HepG2 (cell line): ENCODE data around the gene ARMC10. TPM values are rescaled to one million over a fixed set of nuclear protein-coding genes. Genes with fewer than 3 reads are reported as not detected.

Source experiments
- HNF4G ChIP-seq, 2 experiments: sonication (generic) in 1 of 2; formaldehyde crosslinking in 1 of 2; IDR thresholded peaks; 2 replicates each; pipeline versions ENCODE4 v1.4.0 to v1.6.1; 2011 to 2020; ENCODE audit warnings: borderline replicate concordance in 2 of 2, low read depth in 2 of 2, mild to moderate bottlenecking in 2 of 2, low read length in 1 of 2, missing genetic modification reagents in 1 of 2, moderate library complexity in 1 of 2
- HOXD1 ChIP-seq: sonication (generic); formaldehyde crosslinking; IDR thresholded peaks from 2 replicates; pipeline ENCODE4 v1.5.0; 2020; ENCODE audit warnings: missing genetic modification reagents
- NFKB2 ChIP-seq: sonication (generic); formaldehyde crosslinking; IDR thresholded peaks from 2 replicates; pipeline ENCODE4 v1.4.0; 2020; ENCODE audit warnings: missing genetic modification reagents, borderline replicate concordance
- PTBP1 ChIP-seq: fragments of 200-400 bp; formaldehyde crosslinking; IDR thresholded peaks from 2 replicates; pipeline ENCODE4 v1.6.1; 2018; ENCODE audit warnings: low read length, low read depth; ENCODE audit not compliant: poor library complexity, severe bottlenecking
- RFXAP ChIP-seq: sonication (generic); formaldehyde crosslinking; IDR thresholded peaks from 2 replicates; pipeline ENCODE4 v1.4.0; 2020; ENCODE audit warnings: missing genetic modification reagents, borderline replicate concordance
- SETDB1 ChIP-seq: sonication (generic); formaldehyde crosslinking; IDR thresholded peaks from 2 replicates; pipeline ENCODE4 v1.5.1; 2020; ENCODE audit warnings: missing genetic modification reagents, mild to moderate bottlenecking, borderline replicate concordance
- SNAPC2 ChIP-seq: sonication (generic); formaldehyde crosslinking; IDR thresholded peaks from 2 replicates; pipeline ENCODE4 v1.8.1; 2022; ENCODE audit warnings: mild to moderate bottlenecking, missing genetic modification reagents
- SP2 ChIP-seq: sonication (generic); formaldehyde crosslinking; IDR thresholded peaks from 2 replicates; pipeline ENCODE4 v1.5.1; 2020; ENCODE audit warnings: mild to moderate bottlenecking, missing genetic modification reagents
- STAT5B ChIP-seq: sonication (generic); formaldehyde crosslinking; IDR thresholded peaks from 2 replicates; pipeline ENCODE4 v1.4.0; 2020; ENCODE audit warnings: missing genetic modification reagents
- THAP11 ChIP-seq: IDR thresholded peaks from 2 replicates; pipeline ENCODE4 v1.6.1; 2016; ENCODE audit warnings: missing biosample characterization, missing genetic modification reagents
- TOPORS ChIP-seq: sonication (generic); formaldehyde crosslinking; IDR thresholded peaks from 2 replicates; pipeline ENCODE4 v1.8.0; 2023; ENCODE audit warnings: mild to moderate bottlenecking, missing genetic modification reagents
- ZNF253 ChIP-seq: sonication (generic); formaldehyde crosslinking; IDR thresholded peaks from 2 replicates; pipeline ENCODE4 v1.8.0; 2022; ENCODE audit warnings: mild to moderate bottlenecking, missing genetic modification reagents, borderline replicate concordance
- ZNF460 ChIP-seq: sonication (generic); formaldehyde crosslinking; IDR thresholded peaks from 2 replicates; pipeline ENCODE4 v1.5.1; 2020; ENCODE audit warnings: missing genetic modification reagents, mild to moderate bottlenecking, borderline replicate concordance
- ZNF619 ChIP-seq: sonication (generic); formaldehyde crosslinking; IDR thresholded peaks from 2 replicates; pipeline ENCODE4 v1.4.0; 2020; ENCODE audit warnings: mild to moderate bottlenecking, missing genetic modification reagents
- ZNF747 ChIP-seq: sonication (generic); formaldehyde crosslinking; IDR thresholded peaks from 2 replicates; pipeline ENCODE4 v1.8.1; 2023; ENCODE audit warnings: missing genetic modification reagents, mild to moderate bottlenecking, borderline replicate concordance
- ZNF839 ChIP-seq: sonication (generic); formaldehyde crosslinking; IDR thresholded peaks from 2 replicates; pipeline ENCODE4 v1.4.0; 2020; ENCODE audit warnings: missing genetic modification reagents, mild to moderate bottlenecking, borderline replicate concordance
- polyA plus RNA-seq, 8 experiments: library from polyadenylated mRNA; depleted of rRNA in 3 of 8; stranded (reverse) in 7 of 8; unstranded in 1 of 8; fragments of >200 nt; fragmentation: Illumina TruSeq in 4 of 8; extraction: Trizol in 4 of 8; gene quantifications; 2 replicates each; pipeline versions ENCODE4 v1.2.1 to v1.2.3, GENCODE V29; 2011 to 2016; ENCODE audit warnings: low read depth in 4 of 8, missing spikeins in 1 of 8, mixed read lengths in 1 of 8; ENCODE audit not compliant: insufficient read depth in 1 of 8
- total RNA-seq, 5 experiments: library from RNA; depleted of rRNA; stranded (reverse); fragments of >200 nt; fragmentation: Illumina TruSeq; extraction: Trizol; gene quantifications; 2 replicates each; pipeline ENCODE4 v1.2.3, GENCODE V29; 2016; ENCODE audit warnings: low read depth in 1 of 5
- TF ChIP-seq, protein P1 (sequence below): IDR thresholded peaks from 2 replicates; pipeline ENCODE4 v1.6.1; 2012; ENCODE audit warnings: low read length, improper control_type of control experiment
- TF ChIP-seq, protein P2 (sequence below): sonication (generic); formaldehyde crosslinking; IDR thresholded peaks from 2 replicates; pipeline ENCODE4 v1.4.0; 2020; ENCODE audit warnings: missing genetic modification reagents, borderline replicate concordance
- TF ChIP-seq, protein P3 (sequence below): sonication (generic); formaldehyde crosslinking; IDR thresholded peaks from 2 replicates; pipeline ENCODE4 v1.4.0; 2020; ENCODE audit warnings: missing genetic modification reagents, borderline replicate concordance

ARMC10 gene
- total and polyA plus RNA-seq, 2 of the 13 experiments (the other 11 are each of a cell fraction or from before 2014, with no cell fraction given), result 11.3 to 23.7 TPM

DNA sequence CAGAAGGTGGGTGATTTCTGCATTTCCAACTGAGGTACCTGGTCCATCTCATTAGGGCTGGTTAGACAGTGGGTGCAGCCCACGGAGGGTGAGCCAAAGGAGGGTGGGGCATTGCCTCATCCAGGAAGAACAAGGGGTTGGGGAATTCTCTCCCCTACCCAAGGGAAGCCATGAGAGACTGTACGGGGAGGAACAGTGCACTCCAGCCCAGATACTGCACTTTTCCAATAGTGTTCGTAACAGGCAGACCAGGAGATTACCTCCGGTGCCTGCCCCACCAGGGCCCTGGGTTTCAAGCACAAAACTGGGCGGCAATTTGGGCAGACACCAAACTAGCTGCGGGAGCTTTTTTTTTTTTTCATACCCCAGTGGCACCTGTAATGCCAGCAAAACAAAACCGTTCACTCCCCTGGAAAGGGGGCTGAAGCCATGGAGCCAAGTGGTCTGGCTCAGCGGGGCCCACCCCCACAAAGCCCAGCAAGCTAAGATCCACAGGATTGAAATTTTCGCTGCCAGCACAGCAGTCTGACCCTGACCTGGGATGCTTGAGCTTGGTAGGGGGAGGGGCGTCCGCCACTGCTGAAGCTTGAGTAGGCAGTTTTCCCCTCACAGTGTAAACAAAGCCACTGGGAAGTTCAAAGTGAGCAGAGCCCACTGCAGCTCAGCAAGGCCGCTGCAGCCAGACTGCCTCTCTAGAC lies 31.2 kb downstream of the ARMC10 start (continued):
- TF ChIP-seq, protein P1, sequence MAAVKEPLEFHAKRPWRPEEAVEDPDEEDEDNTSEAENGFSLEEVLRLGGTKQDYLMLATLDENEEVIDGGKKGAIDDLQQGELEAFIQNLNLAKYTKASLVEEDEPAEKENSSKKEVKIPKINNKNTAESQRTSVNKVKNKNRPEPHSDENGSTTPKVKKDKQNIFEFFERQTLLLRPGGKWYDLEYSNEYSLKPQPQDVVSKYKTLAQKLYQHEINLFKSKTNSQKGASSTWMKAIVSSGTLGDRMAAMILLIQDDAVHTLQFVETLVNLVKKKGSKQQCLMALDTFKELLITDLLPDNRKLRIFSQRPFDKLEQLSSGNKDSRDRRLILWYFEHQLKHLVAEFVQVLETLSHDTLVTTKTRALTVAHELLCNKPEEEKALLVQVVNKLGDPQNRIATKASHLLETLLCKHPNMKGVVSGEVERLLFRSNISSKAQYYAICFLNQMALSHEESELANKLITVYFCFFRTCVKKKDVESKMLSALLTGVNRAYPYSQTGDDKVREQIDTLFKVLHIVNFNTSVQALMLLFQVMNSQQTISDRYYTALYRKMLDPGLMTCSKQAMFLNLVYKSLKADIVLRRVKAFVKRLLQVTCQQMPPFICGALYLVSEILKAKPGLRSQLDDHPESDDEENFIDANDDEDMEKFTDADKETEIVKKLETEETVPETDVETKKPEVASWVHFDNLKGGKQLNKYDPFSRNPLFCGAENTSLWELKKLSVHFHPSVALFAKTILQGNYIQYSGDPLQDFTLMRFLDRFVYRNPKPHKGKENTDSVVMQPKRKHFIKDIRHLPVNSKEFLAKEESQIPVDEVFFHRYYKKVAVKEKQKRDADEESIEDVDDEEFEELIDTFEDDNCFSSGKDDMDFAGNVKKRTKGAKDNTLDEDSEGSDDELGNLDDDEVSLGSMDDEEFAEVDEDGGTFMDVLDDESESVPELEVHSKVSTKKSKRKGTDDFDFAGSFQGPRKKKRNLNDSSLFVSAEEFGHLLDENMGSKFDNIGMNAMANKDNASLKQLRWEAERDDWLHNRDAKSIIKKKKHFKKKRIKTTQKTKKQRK, result no peak
- no peak for TF ChIP-seq ZNF839 (CRISPR knock-in tag)
- TF ChIP-seq STAT5B, result no peak
- TF ChIP-seq SETDB1 (CRISPR knock-in tag), result no peak
- TF ChIP-seq TOPORS (CRISPR knock-in tag), result no peak
- no peak for TF ChIP-seq ZNF460 (CRISPR knock-in tag)
- TF ChIP-seq SNAPC2, result no peak
- TF ChIP-seq HNF4G (IDR thresholded peaks at IDR 0.05; ENCODE audit: borderline replicate concordance, low read depth, low read length), result no peak
- no peak for TF ChIP-seq HNF4G (CRISPR knock-in tag; IDR thresholded peaks at IDR 0.05; ENCODE audit: borderline replicate concordance, low read depth)
- no peak for TF ChIP-seq ZNF747 (CRISPR knock-in tag)
- no peak for TF ChIP-seq PTBP1
- TF ChIP-seq THAP11 (CRISPR knock-in tag), result peak; percentile 40; the same call in 1 of the 2 replicates
- no peak for TF ChIP-seq NFKB2 (CRISPR knock-in tag)
- TF ChIP-seq, protein P2, sequence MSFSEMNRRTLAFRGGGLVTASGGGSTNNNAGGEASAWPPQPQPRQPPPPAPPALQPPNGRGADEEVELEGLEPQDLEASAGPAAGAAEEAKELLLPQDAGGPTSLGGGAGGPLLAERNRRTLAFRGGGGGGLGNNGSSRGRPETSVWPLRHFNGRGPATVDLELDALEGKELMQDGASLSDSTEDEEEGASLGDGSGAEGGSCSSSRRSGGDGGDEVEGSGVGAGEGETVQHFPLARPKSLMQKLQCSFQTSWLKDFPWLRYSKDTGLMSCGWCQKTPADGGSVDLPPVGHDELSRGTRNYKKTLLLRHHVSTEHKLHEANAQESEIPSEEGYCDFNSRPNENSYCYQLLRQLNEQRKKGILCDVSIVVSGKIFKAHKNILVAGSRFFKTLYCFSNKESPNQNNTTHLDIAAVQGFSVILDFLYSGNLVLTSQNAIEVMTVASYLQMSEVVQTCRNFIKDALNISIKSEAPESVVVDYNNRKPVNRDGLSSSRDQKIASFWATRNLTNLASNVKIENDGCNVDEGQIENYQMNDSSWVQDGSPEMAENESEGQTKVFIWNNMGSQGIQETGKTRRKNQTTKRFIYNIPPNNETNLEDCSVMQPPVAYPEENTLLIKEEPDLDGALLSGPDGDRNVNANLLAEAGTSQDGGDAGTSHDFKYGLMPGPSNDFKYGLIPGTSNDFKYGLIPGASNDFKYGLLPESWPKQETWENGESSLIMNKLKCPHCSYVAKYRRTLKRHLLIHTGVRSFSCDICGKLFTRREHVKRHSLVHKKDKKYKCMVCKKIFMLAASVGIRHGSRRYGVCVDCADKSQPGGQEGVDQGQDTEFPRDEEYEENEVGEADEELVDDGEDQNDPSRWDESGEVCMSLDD (CRISPR knock-in tag), result no peak
- TF ChIP-seq RFXAP (CRISPR knock-in tag), result peak; percentile 55; the same call in 1 of the 2 replicates
- TF ChIP-seq HOXD1, result no peak
- TF ChIP-seq SP2 (CRISPR knock-in tag), result no peak
- TF ChIP-seq ZNF619 (CRISPR knock-in tag), result no peak
- TF ChIP-seq, protein P3, sequence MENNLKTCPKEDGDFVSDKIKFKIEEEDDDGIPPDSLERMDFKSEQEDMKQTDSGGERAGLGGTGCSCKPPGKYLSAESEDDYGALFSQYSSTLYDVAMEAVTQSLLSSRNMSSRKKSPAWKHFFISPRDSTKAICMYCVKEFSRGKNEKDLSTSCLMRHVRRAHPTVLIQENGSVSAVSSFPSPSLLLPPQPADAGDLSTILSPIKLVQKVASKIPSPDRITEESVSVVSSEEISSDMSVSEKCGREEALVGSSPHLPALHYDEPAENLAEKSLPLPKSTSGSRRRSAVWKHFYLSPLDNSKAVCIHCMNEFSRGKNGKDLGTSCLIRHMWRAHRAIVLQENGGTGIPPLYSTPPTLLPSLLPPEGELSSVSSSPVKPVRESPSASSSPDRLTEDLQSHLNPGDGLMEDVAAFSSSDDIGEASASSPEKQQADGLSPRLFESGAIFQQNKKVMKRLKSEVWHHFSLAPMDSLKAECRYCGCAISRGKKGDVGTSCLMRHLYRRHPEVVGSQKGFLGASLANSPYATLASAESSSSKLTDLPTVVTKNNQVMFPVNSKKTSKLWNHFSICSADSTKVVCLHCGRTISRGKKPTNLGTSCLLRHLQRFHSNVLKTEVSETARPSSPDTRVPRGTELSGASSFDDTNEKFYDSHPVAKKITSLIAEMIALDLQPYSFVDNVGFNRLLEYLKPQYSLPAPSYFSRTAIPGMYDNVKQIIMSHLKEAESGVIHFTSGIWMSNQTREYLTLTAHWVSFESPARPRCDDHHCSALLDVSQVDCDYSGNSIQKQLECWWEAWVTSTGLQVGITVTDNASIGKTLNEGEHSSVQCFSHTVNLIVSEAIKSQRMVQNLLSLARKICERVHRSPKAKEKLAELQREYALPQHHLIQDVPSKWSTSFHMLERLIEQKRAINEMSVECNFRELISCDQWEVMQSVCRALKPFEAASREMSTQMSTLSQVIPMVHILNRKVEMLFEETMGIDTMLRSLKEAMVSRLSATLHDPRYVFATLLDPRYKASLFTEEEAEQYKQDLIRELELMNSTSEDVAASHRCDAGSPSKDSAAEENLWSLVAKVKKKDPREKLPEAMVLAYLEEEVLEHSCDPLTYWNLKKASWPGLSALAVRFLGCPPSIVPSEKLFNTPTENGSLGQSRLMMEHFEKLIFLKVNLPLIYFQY (CRISPR knock-in tag), result no peak
- TF ChIP-seq ZNF253, result no peak
